Right renal cortex interstitium (tissue), 3 donors: ENCODE measurements around the gene KCNQ2. TPM values are rescaled to one million over a fixed set of nuclear protein-coding genes. Genes with fewer than 3 reads are reported as not detected.

ENCODE experiments used
- DNase-seq, 3 donors: peaks; one replicate each; pipeline ENCODE4 v3.0.0-alpha.2; 2013; ENCODE audit warnings: low read depth in 3 of 3, low spot score in 2 of 3
- polyA plus RNA-seq, 3 donors: library from polyadenylated mRNA; unstranded; fragments of 120-200 nt; gene quantifications; one replicate each; pipeline ENCODE4 v1.2.1, GENCODE V29; 2013; ENCODE audit not compliant: insufficient read length in 3 of 3

The KCNQ2 gene
- polyA plus RNA-seq, 3 donors, result 3.9 to 6.1 (median 4.9) TPM

DNA sequence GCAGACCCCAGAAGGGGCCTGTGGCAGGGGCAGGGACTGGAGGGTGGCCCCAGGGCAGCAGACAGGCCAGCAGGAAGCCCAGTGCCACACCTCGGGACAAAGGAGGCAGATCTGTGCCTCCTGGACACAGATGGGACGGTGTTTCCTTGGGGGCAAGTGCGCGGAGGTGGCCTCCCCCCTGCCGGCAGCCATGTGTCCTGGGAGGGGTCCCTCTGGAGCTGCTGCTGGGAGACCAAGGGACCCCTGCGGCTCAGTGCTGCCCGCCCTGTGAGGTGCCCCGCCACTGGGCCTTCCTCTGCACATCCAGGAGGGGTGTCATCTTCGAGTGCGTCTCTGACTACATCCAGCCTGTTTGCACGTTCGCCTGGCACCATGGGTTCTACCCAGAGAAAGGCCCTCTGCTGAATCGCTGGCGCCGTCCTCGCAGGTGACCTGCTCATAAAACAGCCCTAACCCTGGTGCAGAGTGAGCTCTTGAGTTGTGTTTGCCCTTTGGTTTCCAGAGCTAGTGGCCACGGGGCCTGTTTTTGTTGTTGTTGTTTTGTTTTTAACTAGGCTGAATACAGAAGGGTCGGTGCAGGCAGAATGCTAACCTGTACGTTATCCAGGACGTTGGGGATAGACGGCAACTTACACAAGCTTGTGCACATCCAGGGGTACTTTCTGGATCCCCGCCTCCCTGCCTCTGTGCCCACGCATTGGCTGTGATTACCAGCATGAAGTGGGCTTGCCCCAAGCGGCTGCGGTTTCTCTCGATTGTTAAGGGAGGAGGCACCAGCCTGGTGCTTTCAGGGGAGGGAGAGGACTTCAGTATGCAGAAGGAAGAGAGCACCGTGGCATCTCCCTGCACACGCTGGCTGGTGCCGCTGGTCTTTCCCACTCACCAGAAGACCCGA lies 1.3 kb upstream of the KCNQ2 start:
- no peak for DNase-seq

DNA sequence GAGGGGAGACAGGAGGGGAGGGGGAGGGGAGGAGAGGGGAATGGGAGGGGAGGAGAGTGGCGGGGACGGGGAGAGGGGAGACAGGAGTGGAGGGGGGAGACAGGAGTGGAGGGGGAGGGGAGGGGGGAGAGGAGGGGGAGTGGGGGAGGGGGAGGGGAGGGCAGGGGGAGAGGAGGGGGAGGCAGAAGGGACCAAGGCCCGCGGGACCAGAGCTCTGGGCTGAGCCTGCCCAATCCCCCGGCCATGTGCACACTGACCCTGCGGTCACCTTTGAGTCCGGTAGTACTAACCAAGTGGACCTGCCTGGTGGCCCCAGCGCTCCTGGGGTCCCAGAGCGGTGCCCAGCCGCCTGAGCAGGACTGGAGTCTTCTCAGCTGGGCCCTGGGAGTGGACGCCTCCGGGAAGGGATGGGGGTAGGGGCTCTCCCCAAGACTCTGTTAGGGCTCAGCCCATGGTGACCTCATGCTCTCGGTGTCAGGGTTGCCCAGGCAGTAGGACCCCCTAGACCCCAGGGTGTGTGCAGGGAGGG lies 471 bp upstream of the KCNQ2 start:
- no peak for DNase-seq

DNA sequence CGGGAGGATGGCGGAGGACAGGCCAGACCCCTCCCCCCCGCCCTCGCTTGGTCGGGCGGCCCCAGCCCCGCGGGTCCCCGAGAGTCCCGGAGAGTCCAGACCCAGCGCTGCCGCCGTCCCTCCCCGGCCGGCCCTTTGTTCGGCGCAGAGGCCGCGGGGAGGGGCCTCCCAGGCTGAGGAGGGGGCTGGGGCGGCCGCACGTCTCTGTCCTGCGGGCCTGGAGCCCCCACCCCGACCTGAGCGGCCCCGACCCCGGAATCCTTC lies 806 bp downstream of the KCNQ2 start:
- no peak for DNase-seq

DNA sequence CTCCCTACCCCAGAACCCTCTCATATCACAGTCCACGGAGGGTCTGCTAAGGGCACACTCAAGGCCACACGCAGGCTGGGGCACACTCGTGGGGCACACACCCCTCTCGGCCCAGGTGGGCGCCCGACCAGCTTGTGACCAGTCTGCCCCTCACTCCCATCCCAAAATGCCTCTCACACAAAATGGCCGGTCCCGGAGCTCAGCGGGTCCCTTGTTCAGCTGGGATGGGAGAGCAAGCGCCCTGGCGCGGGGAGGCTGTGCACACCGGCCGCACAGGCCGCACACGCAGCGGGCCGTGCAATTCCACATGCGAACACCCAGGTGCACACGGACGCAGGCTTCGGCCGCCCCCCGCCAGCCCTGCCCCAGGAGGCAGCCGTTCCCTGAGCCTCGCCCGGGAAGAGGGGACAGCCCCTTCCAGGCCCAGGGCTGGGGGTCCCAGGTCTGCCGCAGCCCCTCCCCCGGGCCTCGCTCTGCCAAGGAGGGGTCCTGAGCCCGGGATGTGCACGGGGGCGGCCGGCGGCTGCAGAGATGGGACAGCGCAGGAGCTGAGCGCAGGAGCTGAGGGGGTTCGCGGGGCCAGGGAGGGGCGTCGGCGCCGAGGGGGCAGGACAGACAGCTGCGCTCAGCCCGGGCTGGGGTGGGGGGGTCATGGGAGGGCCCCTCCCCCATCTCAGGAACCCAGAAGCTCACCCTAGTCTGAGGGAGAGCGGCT lies 1.3 kb downstream of the KCNQ2 start:
- no peak for DNase-seq

DNA sequence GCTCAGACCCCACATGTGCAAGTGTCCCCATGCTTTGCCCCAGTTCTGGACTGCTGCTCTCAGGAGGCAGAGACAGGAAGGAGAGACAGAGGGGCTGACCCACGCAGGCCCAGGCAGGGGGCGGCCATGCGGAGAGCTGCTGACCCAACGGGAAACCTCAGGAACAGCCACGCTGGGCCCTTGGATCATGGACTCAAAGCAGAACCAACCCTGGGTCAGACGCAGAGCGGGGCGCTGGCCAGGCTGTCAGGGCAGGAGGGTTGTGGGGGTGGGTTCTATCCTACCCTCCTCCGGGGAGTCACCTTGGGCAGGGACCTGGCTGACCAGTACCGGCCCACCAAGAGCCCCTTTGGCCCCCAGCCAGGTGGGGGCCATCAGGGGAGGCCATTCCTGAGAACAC lies 2.0 kb downstream of the KCNQ2 start:
- no peak for DNase-seq

DNA sequence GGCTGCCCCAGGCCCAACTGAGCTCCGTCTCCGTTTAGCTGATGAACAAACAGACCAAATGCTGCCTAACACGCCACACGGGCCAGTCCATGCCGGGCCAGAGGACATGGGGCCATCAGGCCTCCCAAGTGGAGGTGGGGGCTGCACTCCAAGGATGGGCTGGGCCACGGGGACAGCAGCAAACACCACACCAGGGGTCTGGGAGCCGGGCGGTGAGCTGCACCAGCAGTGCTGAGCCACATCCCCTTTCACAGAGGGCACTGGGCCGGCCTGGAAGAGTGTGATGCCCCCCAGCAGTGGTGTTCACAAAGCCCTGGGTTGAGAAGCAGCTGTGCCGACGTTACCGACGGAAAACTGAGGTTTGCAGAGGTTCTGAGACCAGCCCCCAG lies 2.7 kb downstream of the KCNQ2 start:
- no peak for DNase-seq

DNA sequence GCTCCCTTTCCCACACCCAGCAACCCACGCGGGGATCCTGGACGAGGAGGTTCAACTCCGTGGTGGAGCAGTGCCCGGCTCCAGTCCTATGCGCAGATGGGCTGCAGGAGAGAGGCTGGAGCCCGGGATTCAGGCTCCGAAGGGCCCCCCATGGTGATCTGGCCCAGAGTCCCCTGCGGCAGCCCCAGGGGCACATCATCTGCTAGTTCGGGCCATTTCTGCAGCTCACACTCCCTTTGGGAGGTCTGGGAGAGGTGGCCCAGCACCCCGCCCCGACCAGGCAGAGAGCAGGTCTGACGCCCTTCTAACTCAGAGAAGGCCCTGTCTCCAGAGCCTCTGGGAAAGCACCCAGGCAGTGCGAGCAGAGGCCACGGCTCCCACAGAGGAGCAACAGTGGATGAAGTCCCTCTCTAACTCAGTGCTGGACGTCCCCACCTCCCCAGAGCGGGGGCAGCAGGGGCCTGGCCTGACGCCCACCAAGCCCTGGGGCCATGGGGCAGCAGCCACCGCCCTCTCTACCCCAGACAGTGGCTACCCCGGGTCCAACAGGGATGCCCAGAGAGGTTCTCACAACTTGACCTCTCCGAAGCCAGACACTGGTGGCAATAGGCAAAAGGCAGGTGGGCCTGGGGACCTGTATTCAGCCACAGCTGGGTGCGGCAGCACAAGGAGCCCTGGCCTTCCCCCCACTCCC lies 3.3 kb downstream of the KCNQ2 start:
- DNase-seq, result no peak

DNA sequence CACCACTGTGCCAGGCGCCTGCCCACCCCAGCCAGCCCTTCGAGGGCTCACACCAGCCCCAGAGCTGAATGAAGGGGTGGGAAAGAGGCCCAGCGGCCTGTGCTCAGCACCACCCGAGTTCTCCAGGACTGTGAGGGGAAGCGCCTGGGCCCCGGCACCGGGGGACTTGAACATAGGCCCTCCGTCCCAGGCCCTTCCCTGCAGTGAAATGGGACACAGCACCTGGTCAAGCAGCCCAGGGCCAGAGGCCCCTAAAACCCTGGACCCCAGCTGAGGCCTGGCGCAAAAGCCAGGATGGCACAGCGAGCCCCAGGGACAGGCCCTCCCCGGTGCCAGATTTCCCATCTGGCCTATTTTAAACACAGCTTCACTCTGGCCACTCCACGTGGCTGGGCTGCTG lies 4.0 kb downstream of the KCNQ2 start:
- no peak for DNase-seq

DNA sequence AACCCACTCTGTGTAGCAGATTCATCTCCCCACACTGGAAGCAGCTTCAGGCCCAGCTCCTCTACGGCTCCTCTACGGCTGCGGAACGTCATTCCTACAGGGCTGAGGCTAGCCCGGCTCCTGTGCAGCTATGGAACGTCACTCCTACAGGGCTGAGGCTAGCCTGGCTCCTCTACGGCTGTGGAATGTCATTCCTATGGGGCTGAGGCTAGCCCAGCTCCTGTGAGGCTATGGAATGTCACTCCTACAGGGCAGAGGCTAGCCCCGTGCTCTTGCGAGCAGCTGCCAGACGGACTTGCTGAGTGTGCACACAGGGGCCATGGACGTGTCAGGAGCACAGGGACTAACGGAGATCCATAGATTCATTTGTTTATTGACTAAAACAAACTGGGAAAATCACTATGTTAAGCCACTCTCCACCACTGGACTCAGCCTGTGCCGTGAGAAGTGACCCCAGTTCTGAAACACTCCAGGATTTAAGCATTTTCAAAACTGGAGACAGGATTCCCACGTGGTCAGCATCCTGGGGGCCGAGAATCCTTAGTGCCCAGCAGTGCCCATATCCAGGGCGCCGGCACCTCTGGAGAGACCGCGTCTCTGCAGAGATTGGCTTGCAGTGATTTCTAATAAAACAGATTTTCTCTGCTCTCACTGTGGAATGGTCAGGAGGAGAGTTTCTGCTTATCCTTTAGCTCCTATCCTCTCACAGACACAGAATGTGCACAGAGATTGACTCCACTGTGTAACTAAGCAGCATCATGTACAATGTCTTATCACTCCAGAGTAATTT lies 5.0 kb downstream of the KCNQ2 start:
- no peak for DNase-seq

DNA sequence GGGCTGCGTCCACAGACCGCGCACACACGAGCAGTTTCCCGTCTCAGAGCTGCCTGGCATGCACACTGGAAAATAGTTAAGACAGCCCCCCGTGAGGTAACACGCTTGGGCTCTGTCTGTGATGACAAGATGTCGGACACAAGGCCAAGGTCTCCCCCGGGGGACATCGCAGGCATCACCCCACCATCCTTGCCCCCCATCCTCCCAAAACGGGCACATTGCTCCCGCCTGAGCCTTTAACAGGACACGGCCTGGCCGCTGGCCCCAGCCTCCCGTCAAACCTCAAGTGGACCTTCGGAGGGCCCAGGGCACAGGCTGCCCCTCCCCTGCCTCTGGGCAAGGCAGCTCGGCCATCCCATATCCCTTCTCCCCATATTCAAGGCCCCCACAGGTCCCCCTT lies 5.6 kb downstream of the KCNQ2 start:
- no peak for DNase-seq

DNA sequence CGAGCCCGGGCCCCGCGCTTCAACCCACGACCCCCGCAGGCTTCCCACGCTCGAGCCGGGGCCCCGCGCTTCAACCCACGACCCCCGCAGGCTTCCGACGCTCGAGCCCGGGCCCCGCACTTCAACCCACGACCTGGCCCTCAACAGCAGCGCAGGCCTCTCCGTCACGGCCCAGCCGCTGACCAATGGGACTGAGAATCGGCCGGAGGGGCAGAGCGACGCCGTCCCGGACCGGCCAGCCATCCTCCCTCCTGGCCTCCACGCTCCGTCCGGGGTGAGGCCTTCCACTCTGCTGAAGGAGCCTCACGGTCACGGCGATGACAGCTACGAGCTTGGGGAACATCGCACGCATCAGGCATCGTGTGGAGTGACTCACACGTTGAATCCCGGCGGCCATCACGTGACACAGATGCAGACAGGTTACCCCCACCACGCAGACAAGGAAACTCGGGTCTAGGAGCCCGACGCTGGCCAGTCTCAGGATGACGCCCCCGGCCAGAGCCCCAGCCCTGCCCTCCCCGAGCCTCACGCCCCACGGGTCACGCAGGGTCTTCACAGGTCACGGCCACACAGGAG lies 6.1 kb downstream of the KCNQ2 start:
- no peak for DNase-seq

DNA sequence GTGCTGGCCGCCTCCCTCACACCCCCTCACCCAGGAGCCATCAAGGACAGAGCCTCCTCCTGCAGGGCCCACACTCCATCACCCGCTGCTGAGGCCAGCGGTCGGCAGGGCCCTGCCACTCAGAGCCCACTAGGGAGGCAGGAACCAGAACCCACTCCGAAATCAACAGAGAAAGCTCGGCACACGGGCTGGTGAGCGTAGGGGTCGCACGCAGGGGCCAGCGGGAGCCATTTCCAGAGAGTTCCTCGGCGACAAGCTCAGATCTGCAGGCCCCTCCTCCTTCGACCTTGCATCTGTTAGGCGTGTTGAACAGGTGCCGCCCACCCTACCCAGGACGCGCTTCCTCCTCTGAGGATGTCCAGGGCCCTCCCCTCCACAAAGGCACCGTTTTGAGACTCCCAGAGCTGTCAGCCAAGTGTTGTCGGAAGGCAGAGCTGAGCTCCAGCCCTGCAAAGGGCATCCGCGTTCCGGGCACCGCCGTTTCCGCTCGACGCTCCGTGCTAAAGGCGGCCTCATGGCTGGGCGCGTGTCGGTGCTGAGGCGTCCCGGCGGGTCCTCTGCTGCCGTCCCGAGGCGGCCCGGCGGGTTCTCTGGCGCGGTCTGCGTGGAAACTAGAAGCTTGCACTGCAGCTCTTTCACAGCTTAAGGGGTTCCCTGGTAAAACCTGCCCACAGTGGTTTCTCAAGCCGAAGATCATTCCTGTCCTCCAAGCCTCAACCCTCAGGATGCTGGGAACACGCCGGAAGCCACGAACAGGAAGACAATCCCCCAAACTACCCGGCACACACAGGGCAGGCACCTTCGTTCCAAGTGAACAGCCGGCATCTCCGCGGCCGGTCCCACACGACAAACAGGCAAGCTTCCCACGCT lies 6.8 kb downstream of the KCNQ2 start:
- no peak for DNase-seq

DNA sequence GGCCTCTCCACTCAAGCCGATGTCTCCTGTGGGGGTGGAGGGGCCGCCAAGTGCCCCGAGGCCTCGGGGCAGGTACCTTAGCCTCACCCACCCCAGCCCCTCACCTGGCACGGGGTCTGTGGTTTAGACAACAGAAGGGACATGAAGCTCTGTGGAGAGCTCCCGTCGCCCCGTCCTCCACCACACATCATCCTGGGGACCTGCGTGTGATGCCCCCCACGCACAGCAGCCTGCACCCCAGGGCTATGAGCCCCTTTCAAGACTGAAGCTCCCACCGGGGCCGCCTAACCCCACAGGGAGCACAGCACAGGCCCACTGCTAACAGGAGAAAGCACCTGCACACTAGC lies 8.2 kb downstream of the KCNQ2 start:
- DNase-seq, result no peak

DNA sequence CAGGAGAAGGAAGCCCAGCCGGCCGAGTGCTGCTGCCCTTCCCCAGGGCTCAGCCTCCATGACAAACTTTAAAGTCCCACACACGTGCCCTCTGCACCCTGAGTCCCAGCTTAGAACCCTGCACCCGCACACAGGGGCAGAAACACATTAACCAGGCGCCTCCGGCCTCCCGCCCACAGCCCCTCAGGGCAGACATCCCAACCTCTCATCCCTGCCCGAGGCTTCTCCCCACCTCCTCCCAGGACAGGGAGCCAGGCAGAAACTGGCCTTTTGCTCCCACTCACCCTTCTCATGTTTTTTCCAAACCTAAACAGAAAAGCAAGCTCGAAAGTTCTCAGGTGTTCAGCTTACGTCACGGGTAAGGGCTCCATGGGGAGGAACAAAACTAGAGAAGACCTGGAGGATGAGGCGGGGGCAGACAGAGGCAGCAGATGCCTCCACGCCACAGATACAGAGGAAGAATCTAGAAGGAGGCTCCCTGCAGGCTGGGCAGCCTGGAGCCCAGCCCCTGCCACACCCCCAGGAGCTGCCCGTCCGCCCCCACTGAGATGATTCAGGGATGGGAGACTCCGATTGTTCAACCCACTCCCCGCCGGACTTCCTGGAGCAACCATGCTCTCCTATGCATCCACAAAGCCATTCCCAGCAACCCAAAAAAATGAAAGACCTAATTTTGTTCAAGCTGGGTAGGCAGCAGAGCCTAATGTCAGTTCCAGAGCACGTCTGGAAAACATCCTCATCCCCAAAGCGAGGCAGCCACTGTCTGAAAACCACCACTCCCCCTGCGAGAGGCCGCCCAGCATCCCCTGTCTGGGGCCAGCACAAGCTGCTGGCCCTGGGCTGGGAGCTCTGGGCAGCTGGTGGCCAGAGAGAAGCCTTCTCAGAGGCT lies 8.8 kb downstream of the KCNQ2 start:
- DNase-seq, result no peak

DNA sequence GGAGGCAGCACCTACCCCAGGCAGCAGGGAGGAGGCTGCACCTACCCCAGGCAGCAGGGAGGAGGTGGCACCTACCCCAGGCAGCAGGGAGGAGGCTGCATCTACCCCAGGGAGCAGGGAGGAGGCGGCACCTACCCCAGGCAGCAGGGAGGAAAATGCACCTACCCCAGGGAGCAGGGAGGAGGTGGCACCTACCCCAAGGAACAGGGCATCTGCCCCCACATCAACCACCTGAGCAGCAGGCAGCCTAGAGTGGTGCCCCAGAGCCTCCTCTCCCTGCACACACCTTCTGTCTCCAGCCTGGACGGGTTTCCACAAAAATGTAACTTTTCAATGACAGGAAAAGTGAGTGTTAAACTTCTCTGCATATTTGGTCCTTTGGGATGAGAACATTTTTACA lies 10.2 kb downstream of the KCNQ2 start:
- DNase-seq, result no peak

DNA sequence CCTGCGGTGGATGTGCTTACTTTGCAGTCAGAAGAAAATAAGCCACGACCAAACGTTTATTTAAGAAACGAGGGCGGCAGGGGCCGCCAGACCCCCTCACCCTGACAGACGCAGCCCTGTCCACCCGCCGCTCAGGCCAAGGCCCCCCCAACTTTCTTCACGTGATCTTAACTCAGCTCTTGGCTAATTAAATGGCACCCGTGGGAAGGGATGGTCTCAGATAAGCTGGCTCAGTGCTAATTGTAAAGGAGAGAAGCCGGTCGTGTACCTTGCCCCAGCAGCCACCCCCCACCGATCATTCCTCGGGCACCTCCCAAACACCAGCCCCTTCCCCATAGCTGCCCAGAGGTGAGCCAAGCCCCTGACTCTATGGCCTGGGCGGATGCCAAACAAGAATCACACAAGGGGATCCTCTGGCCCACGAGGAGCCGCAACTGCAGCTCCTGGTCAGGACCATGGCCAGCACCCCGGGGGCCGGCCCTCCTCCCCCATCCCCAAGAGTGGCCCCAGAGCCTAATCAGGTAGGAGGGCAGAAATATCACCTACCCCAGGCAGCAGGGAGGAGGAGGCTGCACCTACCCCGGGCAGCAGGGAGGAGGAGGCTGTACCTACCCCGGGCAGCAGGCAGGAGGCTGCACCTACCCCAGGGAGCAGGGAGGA lies 11.2 kb downstream of the KCNQ2 start:
- no peak for DNase-seq

DNA sequence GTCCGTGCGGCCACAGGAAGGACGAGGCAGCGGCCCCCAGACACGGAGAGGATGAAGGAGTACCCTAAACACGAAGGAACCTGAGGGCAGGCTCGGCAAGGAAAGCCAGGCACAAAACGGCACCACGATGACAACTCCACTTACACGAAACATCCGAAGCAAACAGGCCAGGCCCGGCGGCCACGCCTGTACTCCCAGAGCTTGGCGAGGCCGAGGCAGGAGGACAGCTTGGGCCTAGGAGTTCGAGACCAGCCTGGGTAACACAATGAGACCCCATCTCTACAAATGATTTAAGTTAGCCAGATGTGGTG lies 13.4 kb downstream of the KCNQ2 start:
- DNase-seq, result no peak
